Mesenchymal stem cell (in vitro differentiated cells and primary cell): ENCODE data around the gene GOLM1.

Experiments
- DNase-seq: peaks from one replicate; pipeline ENCODE4 v3.0.0-alpha.2; 2013
- H2AFZ ChIP-seq: one replicate; pipeline ENCODE4 v1.6.1; 2013; ENCODE audit warnings: low read depth, mild to moderate bottlenecking, control low read depth, inconsistent platforms, low read length, moderate library complexity
- H2AK5ac ChIP-seq: 2 replicates; pipeline ENCODE4 v1.6.1; 2013; ENCODE audit warnings: low read length, moderate library complexity, mild to moderate bottlenecking, inconsistent platforms; ENCODE audit not compliant: severe bottlenecking
- H2BK120ac ChIP-seq: one replicate; pipeline ENCODE4 v1.6.1; 2013; ENCODE audit warnings: low read depth, mild to moderate bottlenecking, inconsistent platforms, low read length, moderate library complexity
- H2BK12ac ChIP-seq, 2 experiments: one replicate each; pipeline ENCODE4 v1.6.1; 2013; ENCODE audit warnings: inconsistent platforms in 2 of 2, low read length in 2 of 2, mild to moderate bottlenecking in 2 of 2, moderate library complexity in 2 of 2, control low read depth in 1 of 2
- H2BK15ac ChIP-seq: one replicate; pipeline ENCODE4 v1.6.1; 2013; ENCODE audit warnings: mild to moderate bottlenecking, low read depth, inconsistent platforms; ENCODE audit not compliant: poor library complexity, severe bottlenecking
- H2BK5ac ChIP-seq: 2 replicates; pipeline ENCODE4 v1.6.1; 2013; ENCODE audit warnings: low read depth, mild to moderate bottlenecking, low read length, control low read depth, inconsistent platforms; ENCODE audit not compliant: poor library complexity, severe bottlenecking
- H3K14ac ChIP-seq, 2 experiments: one replicate each; pipeline ENCODE4 v1.6.1; 2013; ENCODE audit warnings: inconsistent platforms in 2 of 2, low read length in 2 of 2, control low read depth in 1 of 2, mild to moderate bottlenecking in 1 of 2, moderate library complexity in 1 of 2
- H3K18ac ChIP-seq, 2 experiments: one replicate each; pipeline ENCODE4 v1.6.1; 2013; ENCODE audit warnings: inconsistent platforms in 2 of 2, low read length in 2 of 2, control low read depth in 1 of 2, low read depth in 1 of 2, mild to moderate bottlenecking in 1 of 2
- H3K23ac ChIP-seq, 2 experiments: one replicate each; pipeline ENCODE4 v1.6.1; 2013; ENCODE audit warnings: inconsistent platforms in 2 of 2, low read length in 2 of 2, mild to moderate bottlenecking in 2 of 2, moderate library complexity in 2 of 2, control low read depth in 1 of 2
- H3K27ac ChIP-seq: 2 replicates; pipeline ENCODE4 v1.5.1; 2013; ENCODE audit warnings: mild to moderate bottlenecking, moderate library complexity, low read length, control low read depth, inconsistent platforms; ENCODE audit not compliant: poor library complexity, severe bottlenecking
- H3K27me3 ChIP-seq, 2 experiments: 2 replicates each; pipeline versions ENCODE4 v1.6.1 to v1.7.0; 2013; ENCODE audit warnings: low read length in 2 of 2, mild to moderate bottlenecking in 2 of 2, moderate library complexity in 2 of 2, control low read depth in 1 of 2, inconsistent platforms in 1 of 2; ENCODE audit not compliant: control insufficient read depth in 1 of 2, insufficient read depth in 1 of 2
- H3K36me3 ChIP-seq, 2 experiments: 2 replicates each; pipeline versions ENCODE4 v1.6.1 to v1.7.0; 2013; ENCODE audit warnings: low read length in 2 of 2, control low read depth in 1 of 2, inconsistent platforms in 1 of 2, low read depth in 1 of 2, mild to moderate bottlenecking in 1 of 2; ENCODE audit not compliant: insufficient read depth in 2 of 2, control insufficient read depth in 1 of 2
- H3K4ac ChIP-seq, 2 experiments: one replicate each; pipeline ENCODE4 v1.6.1; 2013; ENCODE audit warnings: inconsistent platforms in 2 of 2, low read length in 2 of 2, mild to moderate bottlenecking in 2 of 2, moderate library complexity in 2 of 2, control low read depth in 1 of 2, low read depth in 1 of 2
- H3K4me1 ChIP-seq: 2 replicates; pipeline ENCODE4 v1.6.1; 2013; ENCODE audit warnings: low read depth, low read length, control low read depth; ENCODE audit not compliant: control insufficient read depth, insufficient read depth
- H3K4me2 ChIP-seq: 2 replicates; pipeline ENCODE4 v1.6.1; 2013; ENCODE audit warnings: low read length, mild to moderate bottlenecking, inconsistent platforms; ENCODE audit not compliant: poor library complexity, severe bottlenecking
- H3K4me3 ChIP-seq, 2 experiments: 2 replicates each; pipeline versions ENCODE4 v1.5.1 to v1.7.0; 2013; ENCODE audit warnings: low read length in 2 of 2, mild to moderate bottlenecking in 2 of 2, control low read depth in 1 of 2, low read depth in 1 of 2; ENCODE audit not compliant: insufficient read depth in 1 of 2
- H3K79me1 ChIP-seq: replicated peaks from 2 replicates; pipeline ENCODE4 v1.6.1; 2013; ENCODE audit warnings: mild to moderate bottlenecking, control low read depth, low read length, inconsistent platforms; ENCODE audit not compliant: poor library complexity, severe bottlenecking
- H3K9ac ChIP-seq: 2 replicates; pipeline ENCODE4 v1.7.0; 2013; ENCODE audit warnings: mild to moderate bottlenecking, low read length, moderate library complexity
- H3K9me3 ChIP-seq: 2 replicates; pipeline ENCODE4 v1.7.0; 2013; ENCODE audit warnings: mild to moderate bottlenecking, low read length; ENCODE audit not compliant: control insufficient read depth
- H4K8ac ChIP-seq: one replicate; pipeline ENCODE4 v1.6.1; 2013; ENCODE audit warnings: inconsistent platforms, mild to moderate bottlenecking, low read length, moderate library complexity
- H4K91ac ChIP-seq: one replicate; pipeline ENCODE4 v1.6.1; 2013; ENCODE audit warnings: mild to moderate bottlenecking, low read length, inconsistent platforms
- WGBS: methylation state at CpG from one replicate; pipeline ENCODE4 v1.1.7; 2013; ENCODE audit warnings: mixed read lengths; 5-methylcytosine and 5-hydroxymethylcytosine counted together

The GOLM1 gene

GRCh38 chr9:86141843-86142242 is 42.5 kb upstream of the GOLM1 start:
- no peaks in the 10 kb centered on the region for H3K79me1 ChIP-seq
- no peak overlapping the region for H2BK120ac ChIP-seq
- no peak overlapping the region for H3K4ac ChIP-seq
- H3K18ac ChIP-seq: no peak overlapping the region
- H2BK15ac ChIP-seq: no peak overlapping the region
- H4K91ac ChIP-seq: no peak overlapping the region
- H2AFZ ChIP-seq: no peak overlapping the region
- no peak overlapping the region for H2AK5ac ChIP-seq
- no peak overlapping the region for H2BK12ac ChIP-seq
- no peak overlapping the region for H2BK5ac ChIP-seq
- H3K4me1 ChIP-seq: no peaks in the 10 kb centered on the region
- H3K36me3 ChIP-seq: no peaks in the 10 kb centered on the region
- H3K9ac ChIP-seq: no peak overlapping the region
- peaks cover 10% of the 10 kb centered on the region for H3K9me3 ChIP-seq
- WGBS: 40% methylated on average over 2 of the region's 3 CpGs
- H3K23ac ChIP-seq: no peak overlapping the region
- DNase-seq: no peak
- H3K27ac ChIP-seq: no peak overlapping the region
- no peak overlapping the region for H3K4me2 ChIP-seq
- H3K4me3 ChIP-seq: no peak overlapping the region
- no peak overlapping the region for H3K14ac ChIP-seq
- H3K27me3 ChIP-seq: no peaks in the 10 kb centered on the region
- H4K8ac ChIP-seq: no peak overlapping the region

GRCh38 chr9:86135371-86135770 is 36.0 kb upstream of the GOLM1 start:
- DNase-seq: no peak
- H3K23ac ChIP-seq: no peak overlapping the region
- no peak overlapping the region for H2BK5ac ChIP-seq
- 92% methylated on average over 5 of the region's 5 CpGs for WGBS
- H3K9me3 ChIP-seq: no peaks in the 10 kb centered on the region
- H2AK5ac ChIP-seq: no peak overlapping the region
- H4K91ac ChIP-seq: no peak overlapping the region
- no peak overlapping the region for H3K18ac ChIP-seq
- H3K9ac ChIP-seq: no peak overlapping the region
- no peak overlapping the region for H3K14ac ChIP-seq
- peaks cover 0 to 4% of the 10 kb centered on the region in 2 experiments for H3K27me3 ChIP-seq
- no peak overlapping the region for H2AFZ ChIP-seq
- no peaks in the 10 kb centered on the region for H3K79me1 ChIP-seq
- H2BK12ac ChIP-seq: no peak overlapping the region
- no peak overlapping the region for H3K4me2 ChIP-seq
- H3K36me3 ChIP-seq: no peaks in the 10 kb centered on the region
- H3K4me1 ChIP-seq: no peaks in the 10 kb centered on the region
- H3K4ac ChIP-seq: no peak overlapping the region
- H2BK15ac ChIP-seq: no peak overlapping the region
- H2BK120ac ChIP-seq: no peak overlapping the region
- no peak overlapping the region for H4K8ac ChIP-seq
- no peak overlapping the region for H3K4me3 ChIP-seq
- H3K27ac ChIP-seq: no peak overlapping the region

- no peak for DNase-seq
- H3K14ac ChIP-seq: no peak overlapping the region
- no peak overlapping the region for H2BK120ac ChIP-seq
- no peak overlapping the region for H2BK5ac ChIP-seq
- H3K4me1 ChIP-seq: no peaks in the 10 kb centered on the region
- no peaks in the 10 kb centered on the region for H3K9me3 ChIP-seq
- H3K27ac ChIP-seq: no peak overlapping the region
- no peak overlapping the region for H2AFZ ChIP-seq
- H2BK15ac ChIP-seq: no peak overlapping the region
- H3K27me3 ChIP-seq: peaks cover 0 to 4% of the 10 kb centered on the region in 2 experiments
- no peak overlapping the region for H2BK12ac ChIP-seq
- no peak overlapping the region for H3K18ac ChIP-seq
- no peak overlapping the region for H2AK5ac ChIP-seq
- H4K8ac ChIP-seq: no peak overlapping the region
- H3K4me3 ChIP-seq: no peak overlapping the region
- no peaks in the 10 kb centered on the region for H3K79me1 ChIP-seq
- H3K9ac ChIP-seq: no peak overlapping the region
- H3K36me3 ChIP-seq: no peaks in the 10 kb centered on the region
- H4K91ac ChIP-seq: no peak overlapping the region
- H3K4me2 ChIP-seq: no peak overlapping the region
- no peak overlapping the region for H3K4ac ChIP-seq
- H3K23ac ChIP-seq: no peak overlapping the region
- 97% methylated on average over 2 of the region's 4 CpGs for WGBS
Observed at GRCh38 chr9:86134361-86134760, 35.0 kb upstream of the GOLM1 start.

GRCh38 chr9:86128235-86128822 is 29.0 kb upstream of the GOLM1 start:
- no peak overlapping the region for H2BK15ac ChIP-seq
- no peak overlapping the region for H3K4me3 ChIP-seq
- no peak overlapping the region for H2AFZ ChIP-seq
- peaks cover 0 to 10% of the 10 kb centered on the region in 2 experiments for H3K27me3 ChIP-seq
- no peaks in the 10 kb centered on the region for H3K79me1 ChIP-seq
- no peak overlapping the region for H3K9ac ChIP-seq
- H3K36me3 ChIP-seq: no peaks in the 10 kb centered on the region
- H3K27ac ChIP-seq: no peak overlapping the region
- H4K8ac ChIP-seq: no peak overlapping the region
- no peak overlapping the region for H4K91ac ChIP-seq
- H2BK12ac ChIP-seq: no peak overlapping the region
- H2BK5ac ChIP-seq: no peak overlapping the region
- H3K18ac ChIP-seq: no peak overlapping the region
- H3K4me1 ChIP-seq: peaks cover 7% of the 10 kb centered on the region
- H2BK120ac ChIP-seq: no peak overlapping the region
- no peak overlapping the region for H3K23ac ChIP-seq
- no peak for DNase-seq
- H3K9me3 ChIP-seq: no peaks in the 10 kb centered on the region
- no peak overlapping the region for H3K14ac ChIP-seq
- H3K4me2 ChIP-seq: no peak overlapping the region
- no peak overlapping the region for H3K4ac ChIP-seq
- 86% methylated on average over 4 of the region's 4 CpGs for WGBS
- H2AK5ac ChIP-seq: no peak overlapping the region
